RWPE2 (cell line): ENCODE data around the gene KBTBD4.
A peak's percentile ranks its signal among the peaks of the same experiment; 100 is the strongest.
"Not testable (repeated sequence)": the region's sequence is repeated elsewhere in the genome, so short reads cannot be mapped to it uniquely, and the experiment has no call there.

Experiments used
- ATAC-seq: fragments of 200-7000 bp; cut with Tn5 transposase; 3 replicates; pipeline ENCODE4 v1.9.1; 2021; ENCODE audit warnings: low read depth
- DNase-seq: peaks from one replicate; pipeline ENCODE4 v3.0.0-alpha.2; 2020; ENCODE audit warnings: low spot score
- H3K27ac ChIP-seq: fragments of 450-650 bp; 2 replicates; pipeline ENCODE4 v1.5.1; 2017; ENCODE audit warnings: mild to moderate bottlenecking; ENCODE audit not compliant: poor library complexity, severe bottlenecking
- H3K27me3 ChIP-seq: fragments of 250-450 bp; sonication (Bioruptor Pico); 2 replicates; pipeline ENCODE4 v1.5.1; 2021; ENCODE audit warnings: mild to moderate bottlenecking, moderate library complexity; ENCODE audit not compliant: insufficient read depth, poor library complexity, severe bottlenecking
- H3K36me3 ChIP-seq: fragments of 250-450 bp; sonication (Bioruptor Pico); 2 replicates; pipeline ENCODE4 v1.5.1; 2020; ENCODE audit warnings: low read depth, mild to moderate bottlenecking, moderate library complexity
- H3K4me1 ChIP-seq: fragments of 250-450 bp; sonication (Bioruptor Pico); 2 replicates; pipeline ENCODE4 v1.5.1; 2021; ENCODE audit warnings: mild to moderate bottlenecking, moderate library complexity; ENCODE audit not compliant: insufficient read depth, poor library complexity, severe bottlenecking
- H3K4me3 ChIP-seq: fragments of 250-450 bp; sonication (Bioruptor Pico); 2 replicates; pipeline ENCODE4 v1.5.1; 2021; ENCODE audit warnings: mild to moderate bottlenecking, moderate library complexity; ENCODE audit not compliant: severe bottlenecking
- H3K9me3 ChIP-seq: fragments of 250-450 bp; sonication (Bioruptor Pico); 2 replicates; pipeline ENCODE4 v1.5.1; 2021; ENCODE audit warnings: mild to moderate bottlenecking, moderate library complexity; ENCODE audit not compliant: severe bottlenecking
- TF ChIP-seq, protein P1 (sequence below): fragments of 450-650 bp; IDR thresholded peaks from one replicate; pipeline ENCODE4 v1.5.1; 2017; ENCODE audit warnings: mild to moderate bottlenecking, moderate library complexity; ENCODE audit not compliant: poor library complexity, severe bottlenecking

KBTBD4 gene

GRCh38 chr11:47550288-47551047 is 28.3 kb downstream of the KBTBD4 start:
- H3K27ac ChIP-seq, result no peak overlapping the region
- H3K9me3 ChIP-seq, result no peaks in the 10 kb centered on the region
- TF ChIP-seq, protein P1, sequence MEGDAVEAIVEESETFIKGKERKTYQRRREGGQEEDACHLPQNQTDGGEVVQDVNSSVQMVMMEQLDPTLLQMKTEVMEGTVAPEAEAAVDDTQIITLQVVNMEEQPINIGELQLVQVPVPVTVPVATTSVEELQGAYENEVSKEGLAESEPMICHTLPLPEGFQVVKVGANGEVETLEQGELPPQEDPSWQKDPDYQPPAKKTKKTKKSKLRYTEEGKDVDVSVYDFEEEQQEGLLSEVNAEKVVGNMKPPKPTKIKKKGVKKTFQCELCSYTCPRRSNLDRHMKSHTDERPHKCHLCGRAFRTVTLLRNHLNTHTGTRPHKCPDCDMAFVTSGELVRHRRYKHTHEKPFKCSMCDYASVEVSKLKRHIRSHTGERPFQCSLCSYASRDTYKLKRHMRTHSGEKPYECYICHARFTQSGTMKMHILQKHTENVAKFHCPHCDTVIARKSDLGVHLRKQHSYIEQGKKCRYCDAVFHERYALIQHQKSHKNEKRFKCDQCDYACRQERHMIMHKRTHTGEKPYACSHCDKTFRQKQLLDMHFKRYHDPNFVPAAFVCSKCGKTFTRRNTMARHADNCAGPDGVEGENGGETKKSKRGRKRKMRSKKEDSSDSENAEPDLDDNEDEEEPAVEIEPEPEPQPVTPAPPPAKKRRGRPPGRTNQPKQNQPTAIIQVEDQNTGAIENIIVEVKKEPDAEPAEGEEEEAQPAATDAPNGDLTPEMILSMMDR, result no peak
- no peak for ATAC-seq
- peaks cover 30% of the 10 kb centered on the region for H3K4me1 ChIP-seq
- H3K4me3 ChIP-seq, result peak overlapping the region; percentile 75
- peaks cover 43% of the 10 kb centered on the region for H3K36me3 ChIP-seq
- no peaks in the 10 kb centered on the region for H3K27me3 ChIP-seq
- no peak for DNase-seq

GRCh38 chr11:47546274-47546673 is 32.5 kb downstream of the KBTBD4 start:
- Histone ChIP-seq H3K4me1 (peaks cover 33% of the 10 kb centered on the region), H3K36me3 (peaks cover 44% of the 10 kb centered on the region)
- DNase-seq, H3K4me3 ChIP-seq, H3K27me3 ChIP-seq, ATAC-seq, H3K9me3 ChIP-seq, H3K27ac ChIP-seq: not testable (repeated sequence)

GRCh38 chr11:47545298-47545697 is 33.5 kb downstream of the KBTBD4 start:
- Histone ChIP-seq H3K4me3 (no peak overlapping the region), H3K27ac (no peak overlapping the region), H3K4me1 (peaks cover 37% of the 10 kb centered on the region), H3K9me3 (no peaks in the 10 kb centered on the region), H3K36me3 (peaks cover 36% of the 10 kb centered on the region), H3K27me3 (no peaks in the 10 kb centered on the region)
- no peak for DNase-seq
- TF ChIP-seq, protein P1, result no peak
- no peak for ATAC-seq

GRCh38 chr11:47541070-47541469 is 37.7 kb downstream of the KBTBD4 start:
- Histone ChIP-seq H3K36me3 (peaks cover 15% of the 10 kb centered on the region), H3K4me3 (no peak overlapping the region), H3K27me3 (no peaks in the 10 kb centered on the region), H3K9me3 (no peaks in the 10 kb centered on the region), H3K27ac (peak overlapping the region; percentile 98), H3K4me1 (peaks cover 33% of the 10 kb centered on the region)
- DNase-seq (no peak), ATAC-seq (no peak)
- TF ChIP-seq, protein P1, result no peak

- Histone ChIP-seq H3K4me1 (peaks cover 35% of the 10 kb centered on the region), H3K27ac (peak overlapping the region; percentile 98), H3K4me3 (no peak overlapping the region), H3K36me3 (peaks cover 16% of the 10 kb centered on the region), H3K27me3 (no peaks in the 10 kb centered on the region), H3K9me3 (no peaks in the 10 kb centered on the region)
- TF ChIP-seq, protein P1, result no peak
- DNase-seq (no peak), ATAC-seq (peak; percentile 20)
Observed at GRCh38 chr11:47539681-47540039, 39.1 kb downstream of the KBTBD4 start.
